Measurements from ENCODE around the gene BRINP1.

BRINP1 gene

DNA sequence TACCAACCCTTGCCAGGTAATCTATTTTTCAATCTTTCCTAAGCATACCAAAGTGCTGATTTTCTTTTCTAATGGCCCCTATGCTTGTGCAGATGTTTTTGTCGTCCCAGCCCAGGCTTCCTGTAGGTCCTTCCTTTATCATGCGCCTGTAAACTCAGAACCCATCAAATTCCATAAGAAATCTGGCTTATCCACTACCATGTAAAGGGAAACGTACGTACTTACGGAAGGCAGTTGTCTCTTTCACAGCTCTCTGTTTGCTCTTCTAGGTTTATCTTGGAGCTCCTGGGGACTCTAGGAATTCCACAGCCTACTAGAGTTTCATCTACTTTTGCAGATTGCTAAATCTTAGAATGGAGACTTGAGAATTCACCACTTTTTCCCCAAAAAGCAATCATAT, 9.0 kb downstream of the BRINP1 start:
- peak; percentile 1 to 13 for DNase-seq
- Histone ChIP-seq H3K14ac (ENCODE audit: low read length) (no peak overlapping the region), H2AK5ac (ENCODE audit: low read length) (no peak overlapping the region), H3K4ac (ENCODE audit: low read depth, low read length) (no peak overlapping the region), H3K79me2 (ENCODE audit: control insufficient read depth, insufficient read depth, low read length, poor library complexity) (no peaks in the 10 kb centered on the region), H2AFZ (ENCODE audit: insufficient read depth, low read length, poor library complexity) (no peak overlapping the region), H3K79me1 (ENCODE audit: low read length) (no peaks in the 10 kb centered on the region), H3K27me3 (ENCODE audit: insufficient read depth, low read length) (no peaks in the 10 kb centered on the region), H4K8ac (ENCODE audit: low read depth, low read length) (no peak overlapping the region), H2BK5ac (ENCODE audit: low read depth, low read length, poor library complexity) (no peak overlapping the region), H3K9ac (ENCODE audit: low read length) (no peak overlapping the region), H2BK120ac (ENCODE audit: insufficient read depth, low read length, poor library complexity) (no peak overlapping the region), H3K4me1 (ENCODE audit: control insufficient read depth in 1 of 2, insufficient read depth in 2 of 2, low read length in 2 of 2) (no peaks in the 10 kb centered on the region), H3K9me3 (ENCODE audit: insufficient read depth, low read depth, low read length) (no peaks in the 10 kb centered on the region), H2BK12ac (ENCODE audit: low read length) (no peak overlapping the region), H3K23ac (ENCODE audit: low read length) (no peak overlapping the region), H3K4me2 (ENCODE audit: low read length) (no peak overlapping the region), H4K91ac (ENCODE audit: low read depth, low read length) (no peak overlapping the region), H3K4me3 (ENCODE audit: low read depth, low read length) (no peak overlapping the region), H3K18ac (ENCODE audit: low read length) (no peak overlapping the region), H3K36me3 (ENCODE audit: control insufficient read depth in 1 of 2, insufficient read depth in 2 of 2, low read length in 2 of 2) (no peaks in the 10 kb centered on the region), H4K12ac (ENCODE audit: low read depth, low read length) (no peak overlapping the region), H3K27ac (ENCODE audit: low read depth, low read length) (no peak overlapping the region)
- WGBS (ENCODE audit: extremely low coverage, insufficient coverage, insufficient read length): no CpG with 5 or more reads among the region's 5 CpGs

DNA sequence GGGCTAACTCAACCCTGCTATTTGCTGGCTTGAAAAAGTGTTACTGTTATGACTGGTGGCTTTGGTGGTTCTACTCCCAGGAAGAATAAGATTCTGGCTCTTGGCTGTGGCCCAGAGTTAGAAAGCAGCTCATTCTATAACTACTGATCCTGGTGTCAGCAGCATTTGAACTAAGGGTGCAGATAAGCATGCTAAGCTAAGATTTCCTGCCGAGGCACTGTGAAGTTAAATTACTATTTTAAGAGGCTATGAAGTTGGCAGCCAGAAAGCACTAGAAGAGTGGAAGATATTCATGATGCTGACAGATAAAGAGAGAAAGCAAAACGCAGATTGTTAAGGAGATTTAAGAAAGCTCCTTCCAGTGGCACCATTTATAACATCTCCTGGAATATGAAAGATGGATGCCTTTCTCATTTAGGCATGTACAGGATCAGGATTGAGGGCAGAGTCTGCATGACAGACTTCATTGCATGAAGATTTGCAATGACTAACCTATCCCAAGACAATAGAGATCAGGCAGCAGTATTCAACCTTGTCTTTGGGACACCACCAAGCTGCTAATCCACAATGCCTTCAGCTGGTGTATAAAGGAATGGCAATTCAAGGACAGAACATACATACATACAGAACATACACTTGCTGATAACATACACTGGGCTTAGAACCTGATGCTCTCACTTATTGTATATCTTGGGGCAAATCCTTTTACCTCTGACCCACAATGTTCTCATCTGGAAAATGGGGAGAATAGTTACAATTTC, 11.7 kb downstream of the BRINP1 start:
- no peak overlapping the region for H4K91ac ChIP-seq (ENCODE audit: low read depth, low read length)
- no peak overlapping the region for H2BK12ac ChIP-seq (ENCODE audit: low read length)
- no peaks in the 10 kb centered on the region for H3K9me3 ChIP-seq (ENCODE audit: insufficient read depth, low read depth, low read length)
- no peak overlapping the region for H2AK5ac ChIP-seq (ENCODE audit: low read length)
- H3K9ac ChIP-seq (ENCODE audit: low read length): no peak overlapping the region
- H2BK120ac ChIP-seq (ENCODE audit: insufficient read depth, low read length, poor library complexity): no peak overlapping the region
- no peak for DNase-seq
- no peaks in the 10 kb centered on the region for H3K27me3 ChIP-seq (ENCODE audit: insufficient read depth, low read length)
- no peak overlapping the region for H3K4me3 ChIP-seq (ENCODE audit: low read depth, low read length)
- H2AFZ ChIP-seq (ENCODE audit: insufficient read depth, low read length, poor library complexity): no peak overlapping the region
- no peak overlapping the region for H3K4ac ChIP-seq (ENCODE audit: low read depth, low read length)
- no peak overlapping the region for H4K12ac ChIP-seq (ENCODE audit: low read depth, low read length)
- no peaks in the 10 kb centered on the region for H3K79me2 ChIP-seq (ENCODE audit: control insufficient read depth, insufficient read depth, low read length, poor library complexity)
- H3K79me1 ChIP-seq (ENCODE audit: low read length): no peaks in the 10 kb centered on the region
- H3K4me1 ChIP-seq (ENCODE audit: control insufficient read depth in 1 of 2, insufficient read depth in 2 of 2, low read length in 2 of 2): no peaks in the 10 kb centered on the region
- H3K27ac ChIP-seq (ENCODE audit: low read depth, low read length): no peak overlapping the region
- no peaks in the 10 kb centered on the region for H3K36me3 ChIP-seq (ENCODE audit: control insufficient read depth in 1 of 2, insufficient read depth in 2 of 2, low read length in 2 of 2)
- no peak overlapping the region for H3K14ac ChIP-seq (ENCODE audit: low read length)
- no CpG with 5 or more reads among the region's 2 CpGs for WGBS (ENCODE audit: extremely low coverage, insufficient coverage, insufficient read length)
- no peak overlapping the region for H2BK5ac ChIP-seq (ENCODE audit: low read depth, low read length, poor library complexity)
- no peak overlapping the region for H3K18ac ChIP-seq (ENCODE audit: low read length)
- H3K4me2 ChIP-seq (ENCODE audit: low read length): no peak overlapping the region
- no peak overlapping the region for H4K8ac ChIP-seq (ENCODE audit: low read depth, low read length)
- H3K23ac ChIP-seq (ENCODE audit: low read length): no peak overlapping the region

DNA sequence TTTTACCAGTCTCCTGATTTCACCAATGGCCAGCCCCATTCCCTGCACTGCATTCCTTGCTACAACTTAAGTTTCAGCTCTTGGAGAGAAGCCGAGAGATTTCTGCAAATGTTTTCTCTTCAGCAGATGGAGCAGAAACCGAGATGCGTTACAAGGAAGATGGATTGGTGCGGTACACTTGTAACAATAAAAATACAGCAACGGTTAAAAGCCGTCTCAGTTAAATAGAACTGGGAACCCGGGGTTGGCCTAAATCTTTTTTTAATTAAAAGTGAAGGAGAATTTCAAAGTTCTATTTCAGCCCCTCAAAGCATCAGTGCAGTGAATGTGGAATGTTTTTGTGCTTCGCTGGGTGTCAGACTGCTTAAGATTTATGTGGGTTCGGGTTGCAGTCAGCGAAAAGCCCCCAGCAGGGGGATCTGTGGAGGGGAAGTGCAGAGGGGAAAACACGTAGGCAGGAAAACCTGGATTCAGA, 19.8 kb downstream of the BRINP1 start:
- Histone ChIP-seq H2BK12ac (ENCODE audit: low read length) (no peak overlapping the region), H3K36me3 (ENCODE audit: control insufficient read depth in 1 of 2, insufficient read depth in 2 of 2, low read length in 2 of 2) (no peaks in the 10 kb centered on the region), H3K4me3 (ENCODE audit: low read depth, low read length) (no peak overlapping the region), H3K4me1 (ENCODE audit: control insufficient read depth in 1 of 2, insufficient read depth in 2 of 2, low read length in 2 of 2) (no peaks in the 10 kb centered on the region), H3K23ac (ENCODE audit: low read length) (no peak overlapping the region), H3K27ac (ENCODE audit: low read depth, low read length) (no peak overlapping the region), H3K18ac (ENCODE audit: low read length) (no peak overlapping the region), H3K79me1 (ENCODE audit: low read length) (no peaks in the 10 kb centered on the region), H2AK5ac (ENCODE audit: low read length) (no peak overlapping the region), H2AFZ (ENCODE audit: insufficient read depth, low read length, poor library complexity) (no peak overlapping the region), H4K8ac (ENCODE audit: low read depth, low read length) (no peak overlapping the region), H3K4me2 (ENCODE audit: low read length) (no peak overlapping the region), H3K9me3 (ENCODE audit: insufficient read depth, low read depth, low read length) (no peaks in the 10 kb centered on the region), H3K14ac (ENCODE audit: low read length) (no peak overlapping the region), H3K9ac (ENCODE audit: low read length) (no peak overlapping the region), H4K91ac (ENCODE audit: low read depth, low read length) (no peak overlapping the region), H2BK5ac (ENCODE audit: low read depth, low read length, poor library complexity) (no peak overlapping the region), H4K12ac (ENCODE audit: low read depth, low read length) (no peak overlapping the region), H3K4ac (ENCODE audit: low read depth, low read length) (no peak overlapping the region), H3K79me2 (ENCODE audit: control insufficient read depth, insufficient read depth, low read length, poor library complexity) (no peaks in the 10 kb centered on the region), H2BK120ac (ENCODE audit: insufficient read depth, low read length, poor library complexity) (no peak overlapping the region), H3K27me3 (ENCODE audit: insufficient read depth, low read length) (no peaks in the 10 kb centered on the region)
- no CpG with 5 or more reads among the region's 11 CpGs for WGBS (ENCODE audit: extremely low coverage, insufficient coverage, insufficient read length)
- no peak for DNase-seq

GRCh38 chr9:119343059-119343990, 25.9 kb downstream of the BRINP1 start:
- Histone ChIP-seq H3K4me3 (ENCODE audit: low read depth, low read length) (no peak overlapping the region), H3K9me3 (ENCODE audit: insufficient read depth, low read depth, low read length) (no peaks in the 10 kb centered on the region), H3K27me3 (ENCODE audit: insufficient read depth, low read length) (no peaks in the 10 kb centered on the region), H3K79me2 (ENCODE audit: control insufficient read depth, insufficient read depth, low read length, poor library complexity) (no peaks in the 10 kb centered on the region), H3K27ac (ENCODE audit: low read depth, low read length) (no peak overlapping the region), H4K12ac (ENCODE audit: low read depth, low read length) (no peak overlapping the region), H3K4ac (ENCODE audit: low read depth, low read length) (no peak overlapping the region), H3K4me1 (ENCODE audit: control insufficient read depth in 1 of 2, insufficient read depth in 2 of 2, low read length in 2 of 2) (no peaks in the 10 kb centered on the region), H2AFZ (ENCODE audit: insufficient read depth, low read length, poor library complexity) (no peak overlapping the region), H3K23ac (ENCODE audit: low read length) (no peak overlapping the region), H3K9ac (ENCODE audit: low read length) (no peak overlapping the region), H2BK12ac (ENCODE audit: low read length) (no peak overlapping the region), H2BK5ac (ENCODE audit: low read depth, low read length, poor library complexity) (no peak overlapping the region), H3K79me1 (ENCODE audit: low read length) (no peaks in the 10 kb centered on the region), H2AK5ac (ENCODE audit: low read length) (no peak overlapping the region), H2BK120ac (ENCODE audit: insufficient read depth, low read length, poor library complexity) (no peak overlapping the region), H3K14ac (ENCODE audit: low read length) (no peak overlapping the region), H3K36me3 (ENCODE audit: control insufficient read depth in 1 of 2, insufficient read depth in 2 of 2, low read length in 2 of 2) (no peaks in the 10 kb centered on the region), H4K91ac (ENCODE audit: low read depth, low read length) (no peak overlapping the region), H3K4me2 (ENCODE audit: low read length) (no peak overlapping the region), H3K18ac (ENCODE audit: low read length) (no peak overlapping the region), H4K8ac (ENCODE audit: low read depth, low read length) (no peak overlapping the region)
- DNase-seq: no peak
- 100% methylated on average over 2 of the region's 13 CpGs for WGBS (ENCODE audit: extremely low coverage, insufficient coverage, insufficient read length)
